Neuronal stem cell (in vitro differentiated cells): ENCODE data around the gene RC3H2.

ENCODE experiments used
- DNase-seq: peaks from one replicate; pipeline ENCODE4 v3.0.0-alpha.2; 2013; ENCODE audit warnings: low spot score
- H2AFZ ChIP-seq: one replicate; pipeline ENCODE4 v1.6.1; 2013; ENCODE audit warnings: mild to moderate bottlenecking, low read length, inconsistent platforms
- H2AK5ac ChIP-seq: 2 replicates; pipeline ENCODE4 v1.6.1; 2013; ENCODE audit warnings: low read depth, mild to moderate bottlenecking, inconsistent platforms, low read length, moderate library complexity, mixed read lengths
- H2BK120ac ChIP-seq: 2 replicates; pipeline ENCODE4 v1.6.1; 2013; ENCODE audit warnings: low read depth, mild to moderate bottlenecking, inconsistent platforms, low read length, moderate library complexity, mixed read lengths
- H2BK12ac ChIP-seq: one replicate; pipeline ENCODE4 v1.6.1; 2013; ENCODE audit warnings: low read length, inconsistent platforms
- H2BK15ac ChIP-seq: 2 replicates; pipeline ENCODE4 v1.6.1; 2013; ENCODE audit warnings: mild to moderate bottlenecking, low read length, inconsistent platforms, mixed read lengths
- H2BK5ac ChIP-seq: one replicate; pipeline ENCODE4 v1.6.1; 2013; ENCODE audit warnings: inconsistent platforms, mild to moderate bottlenecking, low read length, moderate library complexity
- H3K14ac ChIP-seq: one replicate; pipeline ENCODE4 v1.6.1; 2013; ENCODE audit warnings: low read length, inconsistent platforms
- H3K18ac ChIP-seq: 2 replicates; pipeline ENCODE4 v1.6.1; 2013; ENCODE audit warnings: low read length, inconsistent platforms
- H3K23ac ChIP-seq: 2 replicates; pipeline ENCODE4 v1.6.1; 2013; ENCODE audit warnings: low read depth, mild to moderate bottlenecking, mixed read lengths, low read length, inconsistent platforms; ENCODE audit not compliant: poor library complexity
- H3K27ac ChIP-seq: replicated peaks from 3 replicates; pipeline ENCODE4 v1.5.1; 2013; ENCODE audit warnings: low read length, inconsistent platforms
- H3K27me3 ChIP-seq, 3 experiments: 2 replicates each; pipeline ENCODE4 v1.6.1; 2013; ENCODE audit warnings: low read length in 3 of 3, mild to moderate bottlenecking in 2 of 3, inconsistent platforms in 1 of 3, low read depth in 1 of 3, mixed read lengths in 1 of 3, moderate library complexity in 1 of 3; ENCODE audit not compliant: control insufficient read depth in 3 of 3, insufficient read depth in 3 of 3
- H3K36me3 ChIP-seq, 2 donors: replicated peaks in 1 of 2; 2 replicates each; pipeline ENCODE4 v1.6.1; 2013; ENCODE audit warnings: low read length in 2 of 2; ENCODE audit not compliant: control insufficient read depth in 2 of 2, insufficient read depth in 2 of 2
- H3K4ac ChIP-seq: 2 replicates; pipeline ENCODE4 v1.6.1; 2013; ENCODE audit warnings: inconsistent platforms, mild to moderate bottlenecking, low read length, moderate library complexity
- H3K4me1 ChIP-seq, 2 donors: 1 replicate in 1 of 2; 2 replicates in 1 of 2; pipeline ENCODE4 v1.6.1; 2013; ENCODE audit warnings: low read length in 2 of 2, low read depth in 1 of 2; ENCODE audit not compliant: control insufficient read depth in 2 of 2, insufficient read depth in 1 of 2
- H3K4me2 ChIP-seq: one replicate; pipeline ENCODE4 v1.6.1; 2013; ENCODE audit warnings: mild to moderate bottlenecking, low read length, inconsistent platforms; ENCODE audit not compliant: insufficient read depth, poor library complexity, severe bottlenecking
- H3K4me3 ChIP-seq, 2 donors: 2 replicates each; pipeline ENCODE4 v1.5.1; 2013; ENCODE audit warnings: low read length in 2 of 2, mild to moderate bottlenecking in 2 of 2, inconsistent platforms in 1 of 2, moderate library complexity in 1 of 2
- H3K79me1 ChIP-seq: one replicate; pipeline ENCODE4 v1.6.1; 2013; ENCODE audit warnings: low read depth, mild to moderate bottlenecking, inconsistent platforms, low read length, moderate library complexity
- H3K9ac ChIP-seq: one replicate; pipeline ENCODE4 v1.6.1; 2013; ENCODE audit warnings: mild to moderate bottlenecking, low read depth, low read length, inconsistent platforms; ENCODE audit not compliant: poor library complexity
- H3K9me3 ChIP-seq, 2 donors: replicated peaks in 1 of 2; 2 replicates each; pipeline versions ENCODE3 to v1.6.1; 2013; ENCODE audit warnings: low read length in 2 of 2, mild to moderate bottlenecking in 2 of 2, inconsistent platforms in 1 of 2, low read depth in 1 of 2, mixed read lengths in 1 of 2, moderate library complexity in 1 of 2; ENCODE audit not compliant: control insufficient read depth in 2 of 2, insufficient read depth in 1 of 2
- H4K8ac ChIP-seq: one replicate; pipeline ENCODE4 v1.6.1; 2013; ENCODE audit warnings: low read depth, mild to moderate bottlenecking, inconsistent platforms, low read length, moderate library complexity
- H4K91ac ChIP-seq: one replicate; pipeline ENCODE4 v1.6.1; 2013; ENCODE audit warnings: low read length, low read depth, mild to moderate bottlenecking, inconsistent platforms; ENCODE audit not compliant: poor library complexity
- WGBS, 2 donors: extraction: QIAGEN DNeasy Blood & Tissue Kit; methylation state at CpG; one replicate each; pipeline ENCODE4 v1.1.7; 2013; ENCODE audit warnings: missing lambda C conversion rate in 2 of 2, mixed read lengths in 1 of 2; ENCODE audit not compliant: insufficient read length in 2 of 2, insufficient replicate concordance in 1 of 2; ENCODE audit errors: extremely low coverage in 2 of 2; 5-methylcytosine and 5-hydroxymethylcytosine counted together

The RC3H2 gene

GRCh38 chr9:122923947-122924346, 18.8 kb upstream of the RC3H2 start:
- no CpG with 5 or more reads among the region's 3 CpGs for WGBS, 2 donors
- Histone ChIP-seq H2AFZ (no peak overlapping the region), H3K79me1 (peaks cover 4% of the 10 kb centered on the region), H3K9me3 (no peaks in the 10 kb centered on the region), H4K91ac (no peak overlapping the region), H3K4me3 (no peak overlapping the region), H3K23ac (no peak overlapping the region), H3K4ac (no peak overlapping the region), H3K4me1 (no peaks in the 10 kb centered on the region), H3K4me2 (no peak overlapping the region), H2AK5ac (no peak overlapping the region), H3K18ac (no peak overlapping the region), H3K27me3 (no peaks in the 10 kb centered on the region), H3K14ac (no peak overlapping the region), H2BK15ac (no peak overlapping the region), H2BK120ac (no peak overlapping the region), H3K27ac (no peak overlapping the region), H3K36me3 (peaks cover 5 to 44% of the 10 kb centered on the region in 2 donors), H3K9ac (no peak overlapping the region), H2BK12ac (no peak overlapping the region), H4K8ac (no peak overlapping the region), H2BK5ac (no peak overlapping the region)
- DNase-seq, result no peak

- Histone ChIP-seq H3K14ac (no peak overlapping the region), H3K27me3 (no peaks in the 10 kb centered on the region), H3K18ac (no peak overlapping the region), H2BK12ac (no peak overlapping the region), H3K23ac (no peak overlapping the region), H3K4ac (no peak overlapping the region), H3K79me1 (peaks cover 3% of the 10 kb centered on the region), H3K9ac (no peak overlapping the region), H4K8ac (no peak overlapping the region), H2BK120ac (no peak overlapping the region), H2AK5ac (no peak overlapping the region), H2BK15ac (no peak overlapping the region), H3K27ac (no peak overlapping the region), H2AFZ (no peak overlapping the region), H4K91ac (no peak overlapping the region), H3K4me1 (no peaks in the 10 kb centered on the region), H3K36me3 (peaks cover 6 to 52% of the 10 kb centered on the region in 2 donors), H3K9me3 (no peaks in the 10 kb centered on the region), H2BK5ac (no peak overlapping the region), H3K4me3 (no peak overlapping the region), H3K4me2 (no peak overlapping the region)
- no peak for DNase-seq
- WGBS, 2 donors, result 100% methylated on average over 1 of the region's 8 CpGs; no CpG with 5 or more reads in 1 of the 2 donors
These were observed 17.6 kb upstream of the RC3H2 start for GRCh38 chr9:122922713-122923112.

DNA sequence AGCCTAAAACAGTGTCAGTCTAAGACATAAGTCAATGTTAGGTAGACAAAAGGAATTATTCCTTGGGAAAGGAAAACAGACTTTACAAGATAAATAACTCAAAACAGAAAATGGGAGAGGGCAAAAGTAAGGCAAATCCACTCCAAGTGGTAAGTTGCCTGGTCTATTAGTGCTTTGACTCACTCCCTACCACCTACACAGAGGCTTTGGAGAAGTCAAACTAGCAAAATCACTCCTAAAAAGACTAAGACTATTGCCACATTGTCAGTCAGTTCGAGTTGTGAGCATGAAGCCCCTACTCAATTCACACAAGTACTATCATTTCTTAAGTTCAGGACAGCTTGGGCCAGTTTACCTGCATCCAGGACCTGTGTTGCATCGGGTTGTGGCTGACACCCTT, 13.2 kb upstream of the RC3H2 start:
- Histone ChIP-seq H3K14ac (no peak overlapping the region), H3K4me3 (no peak overlapping the region), H3K4ac (no peak overlapping the region), H3K18ac (no peak overlapping the region), H2BK120ac (no peak overlapping the region), H3K9me3 (no peaks in the 10 kb centered on the region), H2AK5ac (no peak overlapping the region), H2BK12ac (no peak overlapping the region), H2BK15ac (no peak overlapping the region), H2BK5ac (no peak overlapping the region), H3K36me3 (peaks cover 6 to 47% of the 10 kb centered on the region in 2 donors), H3K4me1 (no peaks in the 10 kb centered on the region), H2AFZ (no peak overlapping the region), H3K27me3 (no peaks in the 10 kb centered on the region), H3K4me2 (no peak overlapping the region), H4K8ac (no peak overlapping the region), H3K23ac (no peak overlapping the region), H3K79me1 (no peaks in the 10 kb centered on the region), H4K91ac (no peak overlapping the region), H3K9ac (no peak overlapping the region), H3K27ac (no peak overlapping the region)
- DNase-seq, result no peak
- WGBS, 2 donors, result no CpG with 5 or more reads among the region's 2 CpGs

DNA sequence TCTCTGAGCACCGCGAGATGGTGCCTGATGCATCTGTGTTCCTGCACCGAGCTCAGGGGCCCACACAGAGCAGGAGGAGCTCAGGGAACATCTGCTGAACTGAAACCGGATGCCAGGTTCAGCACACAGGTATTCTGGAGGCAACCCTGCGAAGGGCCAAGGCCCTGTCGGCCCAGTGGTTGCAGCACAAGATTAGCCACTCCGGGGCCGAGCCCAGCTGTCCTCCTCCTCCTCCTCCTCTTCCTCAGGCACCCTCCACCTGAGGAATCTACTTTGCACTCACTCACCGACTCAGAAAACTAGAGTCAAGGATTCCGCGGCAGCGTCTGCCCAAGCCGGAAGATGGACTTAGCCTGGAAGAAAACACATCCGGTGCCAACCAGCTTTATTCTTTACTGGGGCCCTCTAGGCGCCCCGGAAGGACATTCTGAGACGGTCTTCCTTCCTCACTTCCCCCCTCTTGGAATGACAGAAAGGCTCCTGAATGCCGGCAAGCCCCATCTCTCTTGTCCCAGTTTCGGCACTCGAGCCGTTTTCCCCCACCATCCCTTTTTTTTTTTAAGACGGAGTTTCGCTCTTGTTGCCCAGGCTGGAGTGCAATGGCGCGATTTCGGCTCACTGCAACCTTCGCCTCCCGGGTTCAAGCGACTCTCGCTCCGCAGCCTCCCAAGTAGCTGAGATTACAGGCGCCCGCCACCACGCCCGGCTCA, 8.0 kb upstream of the RC3H2 start, which contains the start of gene ZBTB6:
Gene ZBTB6 (minus strand): TSS at position 360 of the 710 bp plus-strand sequence. CDS start 1,251 bp downstream, outside the sequence.
- Histone ChIP-seq H4K8ac (no peak within 1 kb of the TSS), H2BK12ac (no peak within 1 kb of the TSS), H3K4ac (no peak within 1 kb of the TSS), H2BK15ac (no peak within 1 kb of the TSS), H4K91ac (no peak within 1 kb of the TSS), H3K4me2 (peak within 1 kb of the TSS; percentile 59), H2BK120ac (no peak within 1 kb of the TSS), H2BK5ac (no peak within 1 kb of the TSS), H2AK5ac (no peak within 1 kb of the TSS), H3K79me1 (no peaks in the 10 kb centered on the region), H3K27me3 (no peaks in the 10 kb centered on the region), H3K18ac (peak within 1 kb of the TSS; percentile 88), H3K9me3 (no peaks in the 10 kb centered on the region), H3K36me3 (peaks cover 6 to 46% of the 10 kb centered on the region in 2 donors), H3K4me1 (peaks cover 1 to 2% of the 10 kb centered on the region in 2 donors), H3K23ac (peak within 1 kb of the TSS; percentile 62), H3K4me3 (peak within 1 kb of the TSS; percentile 92 to 96), H3K9ac (peak within 1 kb of the TSS; percentile 96), H2AFZ (peak within 1 kb of the TSS; percentile 90), H3K27ac (peak within 1 kb of the TSS; percentile 87), H3K14ac (no peak within 1 kb of the TSS)
- no CpG with 5 or more reads among the region's 35 CpGs for WGBS, 2 donors
- DNase-seq, result peak; percentile 56
